SK-N-SH (cell line): ENCODE data around the gene SPATC1L. TPM values are rescaled to one million over a fixed set of nuclear protein-coding genes. Genes with fewer than 3 reads are reported as not detected.

Experiments
- CTCF ChIA-PET: fragments of 300-600, 350-600 bp; formaldehyde crosslinking; extraction: SDS; loops from one replicate; lab custom pipeline; 2021; lab: Yijun Ruan, JAX
- POLR2A ChIA-PET: fragments of 350-600 bp; sonication (Branson Sonifier 250); formaldehyde crosslinking; extraction: SDS; loops from one replicate; lab custom pipeline; 2020; ENCODE audit warnings: antibody characterized with exemption, inconsistent platforms; lab: Yijun Ruan, JAX
- DNase-seq: peaks from one replicate; pipeline ENCODE4 v3.0.0; 2012
- H2AFZ ChIP-seq: fragments of 200-600 bp; sonication (generic); 2 replicates; pipeline ENCODE4 v1.8.1; 2016; ENCODE audit warnings: antibody characterized with exemption, mild to moderate bottlenecking, low read depth
- H3F3A ChIP-seq: fragments of 200-600 bp; sonication (generic); replicated peaks from 2 replicates; pipeline ENCODE3; 2016; ENCODE audit warnings: antibody characterized with exemption, mild to moderate bottlenecking; ENCODE audit not compliant: insufficient read depth
- H3K27ac ChIP-seq, 2 experiments: fragments of 200-500 bp in 1 of 2; fragments of 200-600 bp in 1 of 2; sonication (Bioruptor generic) in 1 of 2; sonication (generic), shearing (Covaris generic) in 1 of 2; 2 replicates each; pipeline versions ENCODE4 v1.5.1 to v1.6.1; 2014 to 2016; ENCODE audit warnings: low read depth in 2 of 2, inconsistent platforms in 1 of 2, low read length in 1 of 2, mild to moderate bottlenecking in 1 of 2, mixed read lengths in 1 of 2
- H3K27me3 ChIP-seq: fragments of 200-600 bp; sonication (generic), shearing (Covaris generic); 2 replicates; pipeline ENCODE4 v1.6.1; 2016; ENCODE audit warnings: mixed run types; ENCODE audit not compliant: insufficient read depth
- H3K36me3 ChIP-seq, 2 experiments: fragments of 200-500 bp in 1 of 2; fragments of 200-600 bp in 1 of 2; sonication (Bioruptor generic) in 1 of 2; sonication (generic) in 1 of 2; replicated peaks in 1 of 2; 2 replicates each; pipeline versions ENCODE3 to v1.5.1; 2014 to 2016; ENCODE audit warnings: low read length in 1 of 2, mild to moderate bottlenecking in 1 of 2; ENCODE audit not compliant: insufficient read depth in 2 of 2, control insufficient read depth in 1 of 2
- H3K4me1 ChIP-seq, 2 experiments: fragments of 200-500 bp in 1 of 2; fragments of 200-600 bp in 1 of 2; sonication (Bioruptor generic) in 1 of 2; sonication (generic), shearing (Covaris generic) in 1 of 2; 2 replicates each; pipeline versions ENCODE4 v1.5.1 to v1.6.1; 2014 to 2016; ENCODE audit warnings: low read depth in 1 of 2, low read length in 1 of 2, mixed run types in 1 of 2; ENCODE audit not compliant: insufficient read depth in 2 of 2, control insufficient read depth in 1 of 2
- H3K4me2 ChIP-seq: fragments of 200-600 bp; sonication (generic), shearing (Covaris generic); 2 replicates; pipeline ENCODE4 v1.6.1; 2017; ENCODE audit warnings: mixed run types
- H3K4me3 ChIP-seq, 2 experiments: fragments of 200-500 bp in 1 of 2; fragments of 200-600 bp in 1 of 2; sonication (Bioruptor generic) in 1 of 2; sonication (generic), shearing (Covaris generic) in 1 of 2; 2 replicates each; pipeline versions ENCODE4 v1.5.1 to v1.8.1; 2014 to 2016; ENCODE audit warnings: low read depth in 2 of 2, inconsistent platforms in 1 of 2, low read length in 1 of 2, mild to moderate bottlenecking in 1 of 2, mixed read lengths in 1 of 2, moderate library complexity in 1 of 2
- H3K79me2 ChIP-seq: fragments of 200-600 bp; sonication (generic); 2 replicates; pipeline ENCODE4 v1.8.1; 2017; ENCODE audit warnings: mild to moderate bottlenecking; ENCODE audit not compliant: insufficient read depth
- H3K9ac ChIP-seq: fragments of 200-600 bp; sonication (generic); 2 replicates; pipeline ENCODE4 v1.6.1; 2017; ENCODE audit warnings: mixed run types
- H3K9me2 ChIP-seq: fragments of 200-600 bp; sonication (generic); 2 replicates; pipeline ENCODE4 v1.6.1; 2017; ENCODE audit warnings: mixed run types
- H3K9me3 ChIP-seq: fragments of 200-600 bp; sonication (generic); 2 replicates; pipeline ENCODE4 v1.6.1; 2017; ENCODE audit warnings: mixed run types, mild to moderate bottlenecking, moderate library complexity
- H4K20me1 ChIP-seq: fragments of 200-600 bp; sonication (generic); 2 replicates; pipeline ENCODE4 v1.6.1; 2017; ENCODE audit warnings: mild to moderate bottlenecking, mixed run types; ENCODE audit not compliant: insufficient read depth
- CHD2 ChIP-seq: fragments of 150-350 bp; IDR thresholded peaks from 2 replicates; pipeline ENCODE4 v1.6.1; 2018; ENCODE audit warnings: low read length; ENCODE audit not compliant: partially characterized antibody
- EP300 ChIP-seq, 2 experiments: IDR thresholded peaks; 2 replicates each; pipeline versions ENCODE4 v1.4.0 to v1.6.1; 2012; ENCODE audit warnings: borderline replicate concordance in 1 of 2, low read depth in 1 of 2, low read length in 1 of 2
- FOXJ3 ChIP-seq: sonication (generic); formaldehyde crosslinking; IDR thresholded peaks from 2 replicates; pipeline ENCODE4 v1.5.1; 2020; ENCODE audit warnings: mild to moderate bottlenecking, missing genetic modification reagents
- GABPA ChIP-seq: IDR thresholded peaks from 2 replicates; pipeline ENCODE4 v1.4.0; 2012; ENCODE audit warnings: low read depth, mild to moderate bottlenecking
- GATA2 ChIP-seq: sonication (generic); formaldehyde crosslinking; IDR thresholded peaks from 2 replicates; pipeline ENCODE4 v1.5.0; 2020; ENCODE audit warnings: mild to moderate bottlenecking, missing genetic modification reagents
- IRF3 ChIP-seq: fragments of 150-350 bp; IDR thresholded peaks from 2 replicates; pipeline ENCODE4 v1.6.1; 2016; ENCODE audit warnings: mild to moderate bottlenecking, low read depth, low read length
- JUND ChIP-seq: IDR thresholded peaks from 2 replicates; pipeline ENCODE4 v1.4.0; 2012
- MAX ChIP-seq: IDR thresholded peaks from 2 replicates; pipeline ENCODE4 v1.4.0; 2012; ENCODE audit warnings: low read depth
- MEF2A ChIP-seq: IDR thresholded peaks from 2 replicates; pipeline ENCODE4 v1.4.0; 2012; ENCODE audit warnings: low read depth, borderline replicate concordance
- NFIC ChIP-seq: IDR thresholded peaks from 2 replicates; pipeline ENCODE4 v1.4.0; 2012; ENCODE audit warnings: borderline replicate concordance
- NRF1 ChIP-seq: IDR thresholded peaks from 2 replicates; pipeline ENCODE4 v1.6.1; 2012; ENCODE audit warnings: low read depth, mild to moderate bottlenecking, low read length
- RAD21 ChIP-seq: IDR thresholded peaks from 2 replicates; pipeline ENCODE4 v1.6.1; 2012; ENCODE audit warnings: mild to moderate bottlenecking, low read length
- RCOR1 ChIP-seq: fragments of 150-350 bp; IDR thresholded peaks from 2 replicates; pipeline ENCODE4 v1.6.1; 2017; ENCODE audit warnings: antibody characterized with exemption, low read length
- REST ChIP-seq: IDR thresholded peaks from 2 replicates; pipeline ENCODE4 v1.6.1; 2012; ENCODE audit warnings: mild to moderate bottlenecking, low read depth, low read length, moderate library complexity
- RFX5 ChIP-seq: IDR thresholded peaks from 2 replicates; pipeline ENCODE4 v1.6.1; 2012; ENCODE audit warnings: mild to moderate bottlenecking, improper control_type of control experiment, low read length
- SIN3A ChIP-seq: IDR thresholded peaks from 2 replicates; pipeline ENCODE4 v1.6.1; 2012; ENCODE audit warnings: low read depth, mild to moderate bottlenecking, low read length, moderate library complexity, borderline replicate concordance
- SMC3 ChIP-seq: IDR thresholded peaks from 2 replicates; pipeline ENCODE4 v1.6.1; 2012; ENCODE audit warnings: low read depth, low read length, improper control_type of control experiment
- TAF1 ChIP-seq: IDR thresholded peaks from 2 replicates; pipeline ENCODE4 v1.6.1; 2012; ENCODE audit warnings: low read depth, mild to moderate bottlenecking, low read length, moderate library complexity, borderline replicate concordance
- USF2 ChIP-seq: fragments of 150-350 bp; IDR thresholded peaks from 2 replicates; pipeline ENCODE4 v1.6.1; 2017; ENCODE audit warnings: antibody characterized with exemption, low read length, low read depth, borderline replicate concordance
- YY1 ChIP-seq: IDR thresholded peaks from 2 replicates; pipeline ENCODE4 v1.4.0; 2012; ENCODE audit warnings: low read depth, mild to moderate bottlenecking
- WGBS: methylation state at CpG from one replicate; pipeline ENCODE4 v1.1.6; 2017; ENCODE audit warnings: low lambda C conversion rate; 5-methylcytosine and 5-hydroxymethylcytosine counted together
- polyA plus RNA-seq, 3 experiments: library from polyadenylated mRNA; depleted of rRNA; stranded (reverse); fragments of >200 nt; gene quantifications; 2 replicates each; pipeline ENCODE4 v1.2.3, GENCODE V29; 2012

The SPATC1L gene
- polyA plus RNA-seq, 1 of the 3 experiments (the other 2 are of a cell fraction), result 8.3 TPM

- Histone ChIP-seq H3K27me3 (no peaks in the 10 kb centered on the region), H3F3A (no peaks in the 10 kb centered on the region), H3K36me3 (no peaks in the 10 kb centered on the region), H3K4me2 (no peak overlapping the region), H3K4me3 (no peak overlapping the region), H3K79me2 (no peaks in the 10 kb centered on the region), H3K27ac (no peak overlapping the region), H3K9me3 (no peaks in the 10 kb centered on the region), H3K9me2 (no peaks in the 10 kb centered on the region), H4K20me1 (no peaks in the 10 kb centered on the region), H3K4me1 (no peaks in the 10 kb centered on the region), H3K9ac (no peak overlapping the region), H2AFZ (no peak overlapping the region)
- ChIA-PET CTCF (interaction anchor here (0.7 to 1.4 kb wide), 4 partner anchors 12 to 68 kb away, joined by 3 to 5 read pairs (median 4); partner anchors contain the start of gene LSS), POLR2A (no interaction called here)
- TF ChIP-seq USF2 (no peak), RAD21 (no peak), CHD2 (no peak), NFIC (no peak), FOXJ3 (CRISPR knock-in tag) (no peak), REST (no peak), JUND (no peak), GATA2 (CRISPR knock-in tag) (no peak), SMC3 (no peak), SIN3A (no peak), GABPA (no peak), IRF3 (no peak), NRF1 (no peak), RCOR1 (no peak), MAX (no peak), TAF1 (no peak), MEF2A (no peak), EP300 (IDR thresholded peaks at IDR 0.05; ENCODE audit: borderline replicate concordance in 1 of 2, low read depth in 1 of 2, low read length in 1 of 2) (no peak), YY1 (no peak), RFX5 (no peak)
- WGBS, result 82% methylated on average over 22 of the region's 22 CpGs
- DNase-seq, result no peak
These were observed 23.7 kb downstream of the SPATC1L start for GRCh38 chr21:46160657-46160906.
